Measurements from ENCODE around the gene ADCY6.

ADCY6 gene

GRCh38 chr12:48795550-48796455 is 6.9 kb upstream of the ADCY6 start:
- DNase-seq, result peak; percentile 61
- H2AFZ ChIP-seq (ENCODE audit: low read depth, low read length), result 0 out of 2 replicates have a peak overlapping the region, but pooled peaks have one; percentile 38

GRCh38 chr12:48794870-48795269 is 6.0 kb upstream of the ADCY6 start:
- Histone ChIP-seq H3K9ac (ENCODE audit: low read depth, low read length) (no peak overlapping the region), H3K4me3 (ENCODE audit: low read depth in 1 of 2, low read length in 2 of 2) (no peak overlapping the region), H3K79me2 (ENCODE audit: insufficient read depth, low read length) (no peaks in the 10 kb centered on the region), H3K4me2 (ENCODE audit: insufficient read depth, low read length) (no peak overlapping the region), H3K27ac (ENCODE audit: low read length) (no peak overlapping the region), H4K20me1 (ENCODE audit: insufficient read depth, low read length) (no peaks in the 10 kb centered on the region), H3K36me3 (ENCODE audit: insufficient read depth, low read length) (no peaks in the 10 kb centered on the region), H2AFZ (ENCODE audit: low read depth, low read length) (no peak overlapping the region), H3K4me1 (ENCODE audit: insufficient read depth, low read length) (no peaks in the 10 kb centered on the region; the same call in 1 of the 2 replicates), H3K9me3 (ENCODE audit: insufficient read depth, low read length, severe bottlenecking) (no peaks in the 10 kb centered on the region), H3K27me3 (ENCODE audit: insufficient read depth, low read length, poor library complexity) (no peaks in the 10 kb centered on the region)
- TF ChIP-seq CTCF (IDR thresholded peaks at IDR 0.05; ENCODE audit: borderline replicate concordance, extremely low read depth, low read length, poor library complexity, severe bottlenecking), result no peak
- no peak for TF ChIP-seq EZH2 (IDR thresholded peaks at IDR 0.05; ENCODE audit: borderline replicate concordance, low read depth, low read length, severe bottlenecking)
- no peak for ATAC-seq (ENCODE audit: insufficient read depth, low read depth)
- DNase-seq, result no peak

More at GRCh38 chr12:48795550-48796455, 6.9 kb upstream of the ADCY6 start:
- ATAC-seq (ENCODE audit: insufficient read depth, low read depth), result peak; percentile 86
- H3K79me2 ChIP-seq (ENCODE audit: insufficient read depth, low read length), result no peaks in the 10 kb centered on the region
- H3K9ac ChIP-seq (ENCODE audit: low read depth, low read length), result no peak overlapping the region
- no peaks in the 10 kb centered on the region for H4K20me1 ChIP-seq (ENCODE audit: insufficient read depth, low read length)
- TF ChIP-seq CTCF (IDR thresholded peaks at IDR 0.05; ENCODE audit: borderline replicate concordance, extremely low read depth, low read length, poor library complexity, severe bottlenecking) (peak; percentile 100), EZH2 (IDR thresholded peaks at IDR 0.05; ENCODE audit: borderline replicate concordance, low read depth, low read length, severe bottlenecking) (no peak)
- H3K9me3 ChIP-seq (ENCODE audit: insufficient read depth, low read length, severe bottlenecking), result no peaks in the 10 kb centered on the region
- H3K4me1 ChIP-seq (ENCODE audit: insufficient read depth, low read length), result no peaks in the 10 kb centered on the region; the same call in 1 of the 2 replicates
- H3K27ac ChIP-seq (ENCODE audit: low read length), result no peak overlapping the region
- H3K4me3 ChIP-seq (ENCODE audit: low read depth in 1 of 2, low read length in 2 of 2), result no peak overlapping the region
- H3K36me3 ChIP-seq (ENCODE audit: insufficient read depth, low read length), result no peaks in the 10 kb centered on the region
- H3K27me3 ChIP-seq (ENCODE audit: insufficient read depth, low read length, poor library complexity), result no peaks in the 10 kb centered on the region
- H3K4me2 ChIP-seq (ENCODE audit: insufficient read depth, low read length), result no peak overlapping the region

GRCh38 chr12:48793696-48794095 is 4.8 kb upstream of the ADCY6 start:
- Histone ChIP-seq H3K4me2 (ENCODE audit: insufficient read depth, low read length) (no peak overlapping the region), H3K79me2 (ENCODE audit: insufficient read depth, low read length) (no peaks in the 10 kb centered on the region), H3K27me3 (ENCODE audit: insufficient read depth, low read length, poor library complexity) (no peaks in the 10 kb centered on the region), H4K20me1 (ENCODE audit: insufficient read depth, low read length) (no peaks in the 10 kb centered on the region), H3K9ac (ENCODE audit: low read depth, low read length) (no peak overlapping the region), H3K4me1 (ENCODE audit: insufficient read depth, low read length) (no peaks in the 10 kb centered on the region; the same call in 1 of the 2 replicates), H2AFZ (ENCODE audit: low read depth, low read length) (no peak overlapping the region), H3K9me3 (ENCODE audit: insufficient read depth, low read length, severe bottlenecking) (no peaks in the 10 kb centered on the region), H3K36me3 (ENCODE audit: insufficient read depth, low read length) (no peaks in the 10 kb centered on the region), H3K27ac (ENCODE audit: low read length) (no peak overlapping the region), H3K4me3 (ENCODE audit: low read depth in 1 of 2, low read length in 2 of 2) (no peak overlapping the region)
- TF ChIP-seq EZH2 (IDR thresholded peaks at IDR 0.05; ENCODE audit: borderline replicate concordance, low read depth, low read length, severe bottlenecking), result no peak
- no peak for TF ChIP-seq CTCF (IDR thresholded peaks at IDR 0.05; ENCODE audit: borderline replicate concordance, extremely low read depth, low read length, poor library complexity, severe bottlenecking)
- ATAC-seq (ENCODE audit: insufficient read depth, low read depth), result no peak
- no peak for DNase-seq

Measured in DND-41 (cell line).